ENCODE data around the gene MRPL44.

The MRPL44 gene

DNA sequence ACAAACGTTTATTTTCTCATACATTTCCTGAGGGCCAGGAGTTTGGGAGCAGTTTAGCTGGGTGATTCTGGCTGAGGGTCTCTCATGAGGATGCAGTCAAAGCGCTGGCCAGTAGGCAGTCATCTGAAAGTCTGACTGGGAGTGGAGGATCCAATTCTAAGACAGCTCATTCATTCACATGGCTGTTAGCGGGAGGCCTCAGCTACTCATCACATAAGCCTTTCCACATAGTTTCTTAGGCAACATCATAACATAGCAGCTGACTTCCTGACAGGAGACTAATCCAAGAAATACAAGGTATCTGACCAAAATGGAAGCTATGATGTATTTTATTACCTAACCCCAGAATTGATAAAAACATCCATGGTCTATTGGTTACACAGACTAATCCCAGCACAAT lies 2.9 kb upstream of the MRPL44 start:
- Histone ChIP-seq H2AFZ (ENCODE audit: low read length) (no peak overlapping the region), H3K27me3 (ENCODE audit: insufficient read depth, low read length, poor library complexity, severe bottlenecking) (no peaks in the 10 kb centered on the region), H3K4me1 (ENCODE audit: insufficient read depth, low read length, poor library complexity, severe bottlenecking) (peaks cover 20% of the 10 kb centered on the region), H3K79me2 (ENCODE audit: insufficient read depth, low read length) (peaks cover 22% of the 10 kb centered on the region), H3K9me3 (ENCODE audit: insufficient read depth, low read depth, low read length) (no peaks in the 10 kb centered on the region), H3K4me3 (ENCODE audit: low read length, poor library complexity, severe bottlenecking) (no peak overlapping the region), H3K36me3 (ENCODE audit: insufficient read depth, low read length) (no peaks in the 10 kb centered on the region), H4K20me1 (ENCODE audit: insufficient read depth, low read length, poor library complexity, severe bottlenecking) (peaks cover 19% of the 10 kb centered on the region), H3K4me2 (ENCODE audit: low read depth, low read length, poor library complexity, severe bottlenecking) (no peak overlapping the region), H3K9ac (ENCODE audit: low read depth, low read length, poor library complexity, severe bottlenecking) (no peak overlapping the region), H3K9me2 (replicated peaks; ENCODE audit: low read depth, low read length) (no peaks in the 10 kb centered on the region), H3F3A (ENCODE audit: low read depth) (no peaks in the 10 kb centered on the region)
- no peak for TF ChIP-seq EZH2phosphoT487 (IDR thresholded peaks at IDR 0.05; ENCODE audit: borderline replicate concordance)
- TF ChIP-seq, protein P1, sequence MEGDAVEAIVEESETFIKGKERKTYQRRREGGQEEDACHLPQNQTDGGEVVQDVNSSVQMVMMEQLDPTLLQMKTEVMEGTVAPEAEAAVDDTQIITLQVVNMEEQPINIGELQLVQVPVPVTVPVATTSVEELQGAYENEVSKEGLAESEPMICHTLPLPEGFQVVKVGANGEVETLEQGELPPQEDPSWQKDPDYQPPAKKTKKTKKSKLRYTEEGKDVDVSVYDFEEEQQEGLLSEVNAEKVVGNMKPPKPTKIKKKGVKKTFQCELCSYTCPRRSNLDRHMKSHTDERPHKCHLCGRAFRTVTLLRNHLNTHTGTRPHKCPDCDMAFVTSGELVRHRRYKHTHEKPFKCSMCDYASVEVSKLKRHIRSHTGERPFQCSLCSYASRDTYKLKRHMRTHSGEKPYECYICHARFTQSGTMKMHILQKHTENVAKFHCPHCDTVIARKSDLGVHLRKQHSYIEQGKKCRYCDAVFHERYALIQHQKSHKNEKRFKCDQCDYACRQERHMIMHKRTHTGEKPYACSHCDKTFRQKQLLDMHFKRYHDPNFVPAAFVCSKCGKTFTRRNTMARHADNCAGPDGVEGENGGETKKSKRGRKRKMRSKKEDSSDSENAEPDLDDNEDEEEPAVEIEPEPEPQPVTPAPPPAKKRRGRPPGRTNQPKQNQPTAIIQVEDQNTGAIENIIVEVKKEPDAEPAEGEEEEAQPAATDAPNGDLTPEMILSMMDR (conservative IDR thresholded peaks at IDR 0.05; ENCODE audit: low read length) = no peak

DNA sequence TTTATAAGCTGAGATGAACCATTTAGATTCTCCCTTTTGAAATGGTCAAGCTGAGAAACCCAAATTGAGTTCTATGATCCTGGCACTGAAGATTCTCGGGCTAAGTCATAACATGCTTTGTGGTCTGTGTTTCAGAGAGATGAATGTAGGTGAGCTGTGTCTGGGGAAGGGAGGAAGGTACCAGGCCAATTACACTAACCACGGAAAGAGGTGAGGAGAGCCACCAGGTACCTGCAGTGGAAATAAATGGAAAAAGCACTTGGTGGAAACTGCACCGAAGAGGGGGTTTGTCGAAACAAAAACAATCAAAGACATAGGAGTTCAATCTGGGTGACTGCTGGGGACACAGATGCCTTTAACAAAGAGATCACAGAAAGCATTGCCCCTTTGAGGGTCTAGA lies 963 bp upstream of the MRPL44 start:
- Histone ChIP-seq H3K9ac (ENCODE audit: low read depth, low read length, poor library complexity, severe bottlenecking) (no peak overlapping the region), H3K27me3 (ENCODE audit: insufficient read depth, low read length, poor library complexity, severe bottlenecking) (no peaks in the 10 kb centered on the region), H2AFZ (ENCODE audit: low read length) (no peak overlapping the region), H3K4me3 (ENCODE audit: low read length, poor library complexity, severe bottlenecking) (no peak overlapping the region), H3K4me2 (ENCODE audit: low read depth, low read length, poor library complexity, severe bottlenecking) (peak overlapping the region; percentile 66), H4K20me1 (ENCODE audit: insufficient read depth, low read length, poor library complexity, severe bottlenecking) (peaks cover 38% of the 10 kb centered on the region), H3K9me3 (ENCODE audit: insufficient read depth, low read depth, low read length) (no peaks in the 10 kb centered on the region), H3F3A (ENCODE audit: low read depth) (no peaks in the 10 kb centered on the region), H3K36me3 (ENCODE audit: insufficient read depth, low read length) (no peaks in the 10 kb centered on the region; the same call in 1 of the 2 replicates), H3K4me1 (ENCODE audit: insufficient read depth, low read length, poor library complexity, severe bottlenecking) (peaks cover 34% of the 10 kb centered on the region), H3K79me2 (ENCODE audit: insufficient read depth, low read length) (peaks cover 41% of the 10 kb centered on the region), H3K9me2 (replicated peaks; ENCODE audit: low read depth, low read length) (no peaks in the 10 kb centered on the region)
- TF ChIP-seq, protein P1 (conservative IDR thresholded peaks at IDR 0.05; ENCODE audit: low read length) = no peak
- no peak for TF ChIP-seq EZH2phosphoT487 (IDR thresholded peaks at IDR 0.05; ENCODE audit: borderline replicate concordance)

- H3K9ac ChIP-seq (ENCODE audit: low read depth, low read length, poor library complexity, severe bottlenecking) = peak overlapping the region; percentile 87
- peaks cover 7% of the 10 kb centered on the region; the same call in 1 of the 2 replicates for H3K36me3 ChIP-seq (ENCODE audit: insufficient read depth, low read length)
- no peaks in the 10 kb centered on the region for H3F3A ChIP-seq (ENCODE audit: low read depth)
- H3K9me3 ChIP-seq (ENCODE audit: insufficient read depth, low read depth, low read length) = no peaks in the 10 kb centered on the region
- H3K79me2 ChIP-seq (ENCODE audit: insufficient read depth, low read length) = peaks cover 73% of the 10 kb centered on the region
- H4K20me1 ChIP-seq (ENCODE audit: insufficient read depth, low read length, poor library complexity, severe bottlenecking) = peaks cover 62% of the 10 kb centered on the region
- no peak overlapping the region for H2AFZ ChIP-seq (ENCODE audit: low read length)
- peak overlapping the region; percentile 89 for H3K4me3 ChIP-seq (ENCODE audit: low read length, poor library complexity, severe bottlenecking)
- no peaks in the 10 kb centered on the region for H3K27me3 ChIP-seq (ENCODE audit: insufficient read depth, low read length, poor library complexity, severe bottlenecking)
- no peaks in the 10 kb centered on the region for H3K9me2 ChIP-seq (replicated peaks; ENCODE audit: low read depth, low read length)
- TF ChIP-seq, protein P1 (conservative IDR thresholded peaks at IDR 0.05; ENCODE audit: low read length) = no peak
- no peak for TF ChIP-seq EZH2phosphoT487 (IDR thresholded peaks at IDR 0.05; ENCODE audit: borderline replicate concordance)
- peaks cover 43% of the 10 kb centered on the region for H3K4me1 ChIP-seq (ENCODE audit: insufficient read depth, low read length, poor library complexity, severe bottlenecking)
- peak overlapping the region; percentile 94 for H3K4me2 ChIP-seq (ENCODE audit: low read depth, low read length, poor library complexity, severe bottlenecking)
These were observed 2.4 kb downstream of the MRPL44 start for GRCh38 chr2:223959688-223960087.
